Activated CD4-positive, alpha-beta T cell treated with anti-CD3 and anti-CD28 coated beads, Interleukin-2, Interleukin-4, amounts not matched to agents 100 ng/mL and 50 ng/mL, durations not matched to agents 16 hours and 8 hours (primary cell): ENCODE measurements around the gene SMAD6.
"Not testable (repeated sequence)": the region's sequence is repeated elsewhere in the genome, so short reads cannot be mapped to it uniquely, and the experiment has no call there.

Source experiments
- DNase-seq: peaks from one replicate; pipeline ENCODE4 v3.0.0-alpha.2; 2020; ENCODE audit warnings: low spot score

The SMAD6 gene

DNA sequence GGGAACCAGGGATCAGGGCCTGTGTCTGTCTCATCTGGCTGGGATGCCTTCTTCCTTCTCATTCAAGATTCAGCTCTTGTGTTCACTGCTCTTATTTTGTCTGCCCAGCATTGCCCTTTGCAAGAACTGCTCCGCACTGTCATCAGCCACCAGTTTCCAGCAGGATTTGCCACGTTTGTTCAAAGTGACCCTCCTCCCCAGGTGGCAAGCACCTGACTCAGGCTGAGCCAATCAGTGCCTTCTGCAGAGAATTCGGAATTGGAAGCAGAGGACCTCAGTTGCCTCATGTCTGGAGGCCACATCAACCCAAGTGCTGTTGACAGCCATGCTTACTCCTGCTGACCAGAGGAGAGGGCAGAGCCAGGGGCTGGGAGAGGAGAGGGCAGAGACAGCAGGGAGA is 124.5 kb downstream of the SMAD6 start:
- DNase-seq: no peak

DNA sequence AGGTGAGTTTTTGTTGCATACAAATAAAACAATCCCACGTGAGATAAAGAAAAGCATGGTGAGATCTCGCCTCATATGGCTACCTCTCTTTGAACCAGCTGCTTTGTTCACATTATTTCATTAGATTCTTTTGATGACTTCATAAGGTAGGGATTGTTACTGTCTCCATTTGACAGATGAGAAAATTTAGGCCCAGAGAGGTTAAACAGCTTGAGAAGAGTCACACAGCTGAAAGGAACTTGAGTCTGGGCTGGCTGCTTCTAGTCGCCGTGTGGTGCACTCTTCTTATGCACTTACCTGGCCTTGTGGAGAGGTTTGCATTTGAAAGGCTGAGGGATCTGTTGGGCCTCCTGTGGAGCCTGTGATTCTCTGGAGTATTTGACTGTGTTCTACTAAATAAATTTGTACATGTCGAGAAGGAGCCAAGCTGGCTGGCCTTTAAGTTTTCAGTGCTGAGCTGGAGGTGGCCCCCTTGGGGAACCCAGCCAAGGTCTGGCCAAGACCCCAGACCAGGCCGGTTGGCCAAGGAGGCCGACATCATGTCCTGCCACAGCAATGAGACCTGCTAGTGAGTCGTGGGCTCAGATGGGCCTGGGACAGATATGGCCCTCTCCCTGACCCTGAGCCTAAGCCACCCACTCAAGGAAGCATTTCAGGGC is 125.1 kb downstream of the SMAD6 start:
- no peak for DNase-seq

DNA sequence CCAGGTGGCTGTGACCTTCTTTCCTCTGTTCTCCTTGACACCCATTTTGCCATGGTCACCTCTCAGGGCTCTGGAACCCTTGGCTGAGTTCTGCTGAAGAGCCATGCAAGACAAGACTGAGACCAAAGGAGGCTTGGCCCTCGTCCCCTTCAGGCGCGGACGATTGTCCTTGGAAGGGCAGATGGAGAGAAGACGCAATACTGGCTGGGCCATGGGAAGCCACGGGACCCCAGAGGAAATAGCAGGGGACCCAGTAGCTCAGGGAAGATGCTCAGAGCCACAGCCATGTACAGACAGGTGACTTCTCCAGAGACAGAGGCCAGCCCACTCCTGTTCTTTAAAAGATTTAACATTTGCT is 125.6 kb downstream of the SMAD6 start:
- DNase-seq: no peak

DNA sequence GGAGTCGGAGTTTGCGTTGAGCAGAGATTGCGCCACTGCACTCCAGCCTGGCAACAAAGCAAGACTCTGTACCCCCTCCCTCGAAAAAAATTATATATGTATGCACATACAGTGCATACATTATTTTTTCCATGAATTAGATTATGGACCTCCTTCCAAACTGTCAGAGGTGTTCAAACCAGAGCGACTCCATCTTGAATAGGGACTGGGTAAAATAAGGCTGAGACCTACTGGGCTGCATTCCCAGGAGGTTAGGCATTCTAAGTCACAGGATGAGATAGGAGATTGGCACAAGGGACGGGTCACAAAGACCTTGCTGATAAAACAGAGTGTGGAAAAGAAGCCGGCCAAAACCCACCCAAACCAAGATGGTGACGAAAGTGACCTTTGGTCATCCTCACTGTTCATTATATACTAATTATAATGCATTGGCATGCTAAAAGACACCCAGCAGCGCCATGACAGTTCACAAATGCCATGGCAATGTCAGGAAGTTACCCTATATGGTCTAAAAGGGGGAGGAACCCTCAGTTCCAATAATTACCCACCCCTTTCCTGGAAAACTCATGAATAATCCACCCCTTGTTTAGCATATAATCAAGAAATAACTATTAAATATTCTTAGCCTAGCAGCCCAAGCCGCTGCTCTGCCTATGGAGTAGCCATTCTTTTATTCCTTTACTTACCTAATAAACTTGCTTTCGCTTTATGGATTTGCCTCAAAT is 126.9 kb downstream of the SMAD6 start:
- not testable (repeated sequence) for DNase-seq

DNA sequence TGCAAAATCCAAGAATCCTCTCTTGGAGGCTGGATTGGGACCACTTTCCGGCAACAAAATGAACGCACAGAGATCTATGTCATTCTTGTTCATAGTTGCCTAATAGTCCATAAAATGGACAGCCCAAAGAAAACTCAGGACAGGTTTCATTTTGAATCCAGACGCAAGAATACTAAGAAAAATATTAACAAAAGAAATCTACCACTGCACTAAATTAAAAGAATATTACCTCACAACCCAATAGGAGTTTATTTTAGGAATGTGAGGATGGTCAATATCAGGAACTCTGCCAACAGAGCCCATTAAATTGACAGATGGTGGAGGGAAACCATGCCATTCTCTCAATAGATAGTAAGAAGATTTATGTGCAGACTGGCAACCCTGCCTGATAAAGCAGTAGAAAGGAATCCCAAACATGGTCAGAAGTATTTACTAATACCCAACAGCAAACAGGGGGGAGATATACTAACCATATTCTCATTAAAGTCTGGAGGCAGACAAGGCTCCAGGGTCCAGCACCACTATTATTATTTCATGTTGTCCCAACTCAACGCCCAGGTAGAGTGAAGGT is 127.6 kb downstream of the SMAD6 start:
- no peak for DNase-seq

DNA sequence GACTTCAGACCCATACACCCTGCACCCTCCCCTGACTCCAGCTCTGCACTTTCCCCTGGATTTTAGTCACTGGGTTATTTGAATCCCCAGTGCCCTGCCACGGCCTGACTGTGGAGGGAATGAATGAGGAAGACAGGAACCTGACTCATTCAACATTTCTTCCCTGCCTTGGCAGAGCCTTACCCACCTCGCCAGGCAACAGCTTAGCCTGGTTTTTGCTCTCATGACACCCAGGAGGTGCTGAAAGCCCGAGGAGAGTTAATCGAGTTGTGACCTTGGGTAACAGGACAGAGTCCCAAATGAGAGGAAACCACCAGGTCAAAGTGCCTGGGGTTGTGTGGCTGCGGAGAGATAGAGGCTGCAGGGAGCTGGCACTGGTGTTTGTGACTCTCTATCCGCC is 128.3 kb downstream of the SMAD6 start:
- DNase-seq: no peak

DNA sequence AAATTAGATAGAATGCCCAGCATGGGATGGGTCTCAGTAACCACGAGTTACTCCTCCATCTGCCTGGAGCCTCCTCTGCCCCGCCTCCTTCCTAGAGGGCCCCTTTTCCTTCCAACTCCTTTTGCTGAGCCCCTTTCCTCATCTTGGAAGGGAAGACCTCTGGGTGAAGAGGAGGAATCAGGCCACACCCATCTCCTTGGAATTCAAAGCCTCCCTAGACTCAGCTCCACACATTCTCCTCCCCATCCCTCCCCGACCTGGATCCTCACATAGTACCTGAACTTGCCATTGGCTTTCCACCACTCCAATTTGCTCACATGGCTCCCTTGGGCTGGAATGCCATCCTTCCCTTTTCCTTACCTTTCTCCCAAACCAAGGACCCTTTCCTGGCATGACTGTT is 128.8 kb downstream of the SMAD6 start:
- DNase-seq: no peak

DNA sequence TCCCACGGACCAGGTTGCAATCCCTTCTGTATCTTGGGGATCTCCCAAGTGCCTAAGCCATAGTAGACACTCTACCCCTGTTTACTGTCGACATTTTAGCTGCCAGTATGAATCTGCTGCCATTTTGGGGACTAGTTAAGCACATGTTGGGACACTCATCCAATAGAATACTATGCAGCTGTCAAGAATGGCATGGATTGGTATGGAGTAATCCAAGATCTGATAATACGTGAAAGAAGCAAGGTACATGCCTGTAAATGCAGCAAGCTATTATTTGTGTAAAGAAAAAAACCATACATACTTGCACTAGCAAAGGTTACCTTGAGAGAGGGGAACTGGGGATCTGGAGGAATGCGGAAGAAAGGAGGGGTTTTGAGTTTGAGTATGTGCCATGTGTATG is 129.3 kb downstream of the SMAD6 start:
- no peak for DNase-seq

DNA sequence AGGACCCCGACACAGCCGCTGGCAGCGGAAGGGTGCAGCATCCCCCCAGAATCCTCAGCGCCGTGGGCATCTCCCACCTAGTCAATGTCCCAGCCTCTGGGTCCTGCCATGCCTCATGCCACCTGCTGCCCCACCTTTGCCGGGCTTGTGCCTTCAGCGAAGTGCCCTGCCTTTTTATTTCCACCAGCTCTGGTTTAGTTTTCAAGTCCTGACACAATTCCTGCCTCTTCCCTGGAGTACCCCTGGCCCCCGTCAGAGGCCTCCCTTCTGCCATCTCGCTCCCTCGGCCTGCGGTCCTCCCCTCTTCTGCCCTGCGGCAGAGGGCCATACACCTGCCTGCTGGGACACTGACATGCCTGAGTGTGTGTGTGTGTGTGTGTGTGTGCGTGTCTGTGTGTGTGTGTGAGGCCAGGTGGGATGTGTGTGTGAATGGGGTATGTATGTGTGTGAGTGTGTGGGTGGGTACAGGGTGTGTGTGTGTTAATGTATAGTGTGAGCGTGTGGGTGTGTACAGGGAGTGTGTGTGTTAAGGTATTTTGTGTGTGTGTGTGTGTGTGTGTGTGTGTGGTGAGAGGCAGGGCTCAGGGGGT is 129.9 kb downstream of the SMAD6 start:
- DNase-seq: no peak
